Stimulated activated CD4-positive, alpha-beta T cell treated with anti-CD3 and anti-CD28 coated beads, Interleukin-15, amount 100 ng/mL, for 48 hours (primary cell): ENCODE measurements around the gene RPGRIP1.
"Not testable (repeated sequence)": the region's sequence is repeated elsewhere in the genome, so short reads cannot be mapped to it uniquely, and the experiment has no call there.

Source experiments
- DNase-seq, 2 donors: peaks; one replicate each; pipeline ENCODE4 v3.0.0-alpha.2; 2020; ENCODE audit warnings: low read depth in 2 of 2

The RPGRIP1 gene

GRCh38 chr14:21299562-21300130 lies 19.8 kb downstream of the RPGRIP1 start:
- DNase-seq: no peak

GRCh38 chr14:21300892-21301291 lies 21.0 kb downstream of the RPGRIP1 start:
- no peak for DNase-seq

- no peak for DNase-seq
Observed at GRCh38 chr14:21302013-21302835, 22.3 kb downstream of the RPGRIP1 start.

- not testable (repeated sequence) for DNase-seq
Observed at GRCh38 chr14:21302836-21303140, 22.9 kb downstream of the RPGRIP1 start.

- no peak for DNase-seq
Observed at GRCh38 chr14:21307637-21308036, 27.8 kb downstream of the RPGRIP1 start.

GRCh38 chr14:21308132-21308478 lies 28.2 kb downstream of the RPGRIP1 start:
- DNase-seq: no peak

- DNase-seq: peak; percentile 76 to 79
Observed at GRCh38 chr14:21308479-21309237, 28.8 kb downstream of the RPGRIP1 start.

GRCh38 chr14:21309238-21309636 lies 29.4 kb downstream of the RPGRIP1 start:
- no peak for DNase-seq

- no peak for DNase-seq
Observed at GRCh38 chr14:21309956-21310355, 30.1 kb downstream of the RPGRIP1 start.

- no peak for DNase-seq
Observed at GRCh38 chr14:21311614-21312013, 31.7 kb downstream of the RPGRIP1 start.

- DNase-seq: no peak
Observed at GRCh38 chr14:21313512-21313911, 33.6 kb downstream of the RPGRIP1 start.

GRCh38 chr14:21317398-21317797 lies 37.5 kb downstream of the RPGRIP1 start:
- no peak for DNase-seq

GRCh38 chr14:21320913-21321312 lies 41.0 kb downstream of the RPGRIP1 start:
- DNase-seq: no peak

GRCh38 chr14:21322716-21323115 lies 42.8 kb downstream of the RPGRIP1 start:
- DNase-seq: no peak

GRCh38 chr14:21326972-21327371 lies 47.1 kb downstream of the RPGRIP1 start:
- DNase-seq: no peak
